Stomach smooth muscle (tissue), 2 donors: ENCODE results near the gene ZNF14.
"Not testable (repeated sequence)": the region's sequence is repeated elsewhere in the genome, so short reads cannot be mapped to it uniquely, and the experiment has no call there.

Experiments used
- H3K27ac ChIP-seq: one replicate; pipeline ENCODE4 v1.7.0; 2013; ENCODE audit warnings: mild to moderate bottlenecking, low read length, inconsistent platforms
- H3K27me3 ChIP-seq, 2 donors: one replicate each; pipeline ENCODE4 v1.7.0; 2013; ENCODE audit warnings: low read length in 2 of 2; ENCODE audit not compliant: insufficient read depth in 2 of 2, control insufficient read depth in 1 of 2
- H3K36me3 ChIP-seq, 2 donors: one replicate each; pipeline ENCODE4 v1.7.0; 2013; ENCODE audit warnings: low read length in 2 of 2; ENCODE audit not compliant: control insufficient read depth in 2 of 2, insufficient read depth in 2 of 2
- H3K4me1 ChIP-seq: one replicate; pipeline ENCODE4 v1.7.0; 2013; ENCODE audit warnings: low read length; ENCODE audit not compliant: control insufficient read depth, insufficient read depth
- H3K4me3 ChIP-seq, 2 donors: one replicate each; pipeline ENCODE4 v1.7.0; 2013; ENCODE audit warnings: low read length in 2 of 2
- H3K9ac ChIP-seq, 2 donors: one replicate each; pipeline ENCODE4 v1.7.0; 2013; ENCODE audit warnings: low read length in 2 of 2, mild to moderate bottlenecking in 1 of 2
- H3K9me3 ChIP-seq, 2 donors: one replicate each; pipeline ENCODE4 v1.7.0; 2013; ENCODE audit warnings: low read length in 2 of 2; ENCODE audit not compliant: control insufficient read depth in 2 of 2
- donor health status: healthy.
- donor health status: Pancreatic carcinoma.

The ZNF14 gene

DNA sequence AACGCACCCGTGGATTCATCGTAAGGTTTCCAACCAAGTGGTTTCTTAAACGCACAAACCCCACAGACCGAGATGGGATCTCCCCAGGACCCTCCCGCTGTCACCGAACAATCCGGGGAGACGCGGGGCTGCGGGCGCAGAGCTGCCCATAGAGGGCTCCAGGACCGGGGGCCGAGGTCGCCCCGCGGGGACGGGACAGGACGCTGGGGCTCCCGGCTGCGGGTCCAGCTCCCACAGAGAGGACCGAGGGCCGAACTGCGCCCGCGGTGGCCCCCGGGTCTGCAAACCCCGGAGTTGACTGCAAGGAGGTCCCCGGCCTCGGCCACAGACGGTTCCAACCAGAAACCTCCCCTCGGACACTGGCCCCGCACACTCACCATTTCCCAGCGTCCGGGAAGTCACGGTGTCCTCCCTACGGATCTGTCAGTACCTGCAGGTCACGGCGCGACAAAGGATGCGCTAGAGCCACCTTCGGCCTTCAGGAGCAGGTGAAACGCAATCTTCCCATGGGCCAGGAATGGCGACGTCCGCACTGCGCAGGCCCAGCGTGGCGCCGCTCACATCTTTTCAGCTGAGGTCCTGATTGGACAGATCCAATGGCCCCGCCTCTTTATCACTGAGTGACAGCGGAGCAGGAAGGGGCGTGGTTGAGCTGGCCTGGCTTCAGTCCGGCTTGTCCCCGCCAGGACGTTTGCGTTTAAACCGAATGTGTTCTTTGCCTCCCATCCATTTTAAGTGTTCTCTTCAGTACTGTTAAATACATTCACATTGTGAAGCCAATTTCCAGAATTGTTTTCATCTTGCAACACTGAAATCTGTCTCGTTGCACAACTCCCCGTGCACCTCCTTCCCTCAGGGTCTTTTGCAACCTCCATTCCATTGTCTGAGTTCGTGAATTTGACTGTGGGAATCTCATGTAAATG is at the start of gene ZNF14:
Gene ZNF14, minus strand, starts transcription at position 534 of the 923 bp plus-strand sequence. Its CDS starts 154 bp downstream, at position 380.
- Histone ChIP-seq H3K9me3 (peaks cover 0 to 4% of the 10 kb centered on the region in 2 donors), H3K4me3 (peak within 1 kb of the TSS; percentile 89 to 100), H3K27ac (peak within 1 kb of the TSS; percentile 53), H3K9ac (peak within 1 kb of the TSS; percentile 79 to 94), H3K36me3 (peaks cover 0 to 3% of the 10 kb centered on the region in 2 donors), H3K27me3 (no peaks in the 10 kb centered on the region), H3K4me1 (peaks cover 2% of the 10 kb centered on the region)

DNA sequence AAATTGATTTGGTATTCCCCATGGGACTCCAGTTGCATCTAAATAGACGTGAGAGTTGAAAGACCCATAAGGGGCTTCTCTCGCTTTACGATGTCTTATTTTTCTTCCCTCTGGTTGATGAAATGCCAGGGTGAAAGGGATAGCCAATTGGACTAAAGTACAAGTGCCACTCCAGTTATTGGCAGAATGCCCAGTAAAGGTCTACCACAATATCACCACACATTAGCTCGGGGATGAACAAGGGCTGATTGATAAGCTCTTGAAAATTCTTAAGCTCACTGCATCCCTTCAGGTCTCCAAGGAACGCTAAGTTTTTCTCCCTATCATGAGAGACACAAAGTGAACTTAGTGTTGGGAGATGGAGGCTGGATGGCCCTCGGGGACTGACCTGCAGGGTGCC is 48.9 kb upstream of the ZNF14 start:
- not testable (repeated sequence) for H3K27me3 ChIP-seq, H3K9me3 ChIP-seq, H3K36me3 ChIP-seq, H3K4me1 ChIP-seq, H3K27ac ChIP-seq, H3K4me3 ChIP-seq, H3K9ac ChIP-seq

DNA sequence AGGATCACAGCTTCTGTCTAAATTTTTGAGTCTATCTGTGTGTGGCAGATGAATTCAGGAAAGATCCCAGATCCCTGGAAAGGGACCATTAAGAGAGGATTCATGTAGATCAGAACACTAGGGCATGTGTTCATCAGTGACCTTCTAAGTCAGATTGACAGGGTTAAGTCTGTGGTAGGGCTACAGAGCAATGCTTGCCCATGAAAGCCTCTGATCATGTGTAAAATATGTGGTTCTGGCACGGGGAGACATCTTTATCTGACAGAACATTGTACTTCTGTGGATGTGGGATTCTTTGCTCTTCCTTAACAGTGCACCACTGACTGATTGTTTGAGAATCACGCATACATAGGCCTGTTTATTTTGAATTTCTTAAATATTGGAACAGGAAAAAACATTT is 45.8 kb upstream of the ZNF14 start:
- Histone ChIP-seq H3K36me3 (no peaks in the 10 kb centered on the region), H3K9ac (no peak overlapping the region), H3K9me3 (no peaks in the 10 kb centered on the region), H3K4me1 (peaks cover 9% of the 10 kb centered on the region), H3K27me3 (no peaks in the 10 kb centered on the region), H3K4me3 (no peak overlapping the region), H3K27ac (no peak overlapping the region)

DNA sequence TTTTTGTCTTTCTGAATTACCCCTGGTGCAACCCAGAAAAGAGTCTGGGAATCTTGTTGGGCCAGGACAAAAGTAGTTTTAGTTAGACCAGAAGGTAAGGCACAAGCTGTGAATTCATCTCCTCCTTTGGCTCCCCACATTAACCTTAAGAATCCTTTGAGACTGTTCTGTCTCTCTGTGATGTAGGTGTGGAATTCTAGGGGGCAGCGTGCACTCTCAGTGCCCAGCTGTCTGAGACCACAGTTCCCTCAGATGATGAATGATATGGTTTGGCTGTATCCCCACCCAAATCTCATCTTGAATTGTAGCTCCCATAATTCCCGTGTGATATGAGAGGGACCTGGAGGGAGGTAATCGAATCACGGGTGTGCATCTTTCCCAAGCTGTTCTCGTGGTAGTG is 44.8 kb upstream of the ZNF14 start:
- peaks cover 9% of the 10 kb centered on the region for H3K4me1 ChIP-seq
- H3K9me3 ChIP-seq: no peaks in the 10 kb centered on the region
- H3K36me3 ChIP-seq: no peaks in the 10 kb centered on the region
- no peak overlapping the region for H3K27ac ChIP-seq
- H3K9ac ChIP-seq: peak overlapping the region in 1 of 2 donors; percentile 71
- H3K27me3 ChIP-seq: no peaks in the 10 kb centered on the region
- peak overlapping the region; percentile 95 to 97 for H3K4me3 ChIP-seq

DNA sequence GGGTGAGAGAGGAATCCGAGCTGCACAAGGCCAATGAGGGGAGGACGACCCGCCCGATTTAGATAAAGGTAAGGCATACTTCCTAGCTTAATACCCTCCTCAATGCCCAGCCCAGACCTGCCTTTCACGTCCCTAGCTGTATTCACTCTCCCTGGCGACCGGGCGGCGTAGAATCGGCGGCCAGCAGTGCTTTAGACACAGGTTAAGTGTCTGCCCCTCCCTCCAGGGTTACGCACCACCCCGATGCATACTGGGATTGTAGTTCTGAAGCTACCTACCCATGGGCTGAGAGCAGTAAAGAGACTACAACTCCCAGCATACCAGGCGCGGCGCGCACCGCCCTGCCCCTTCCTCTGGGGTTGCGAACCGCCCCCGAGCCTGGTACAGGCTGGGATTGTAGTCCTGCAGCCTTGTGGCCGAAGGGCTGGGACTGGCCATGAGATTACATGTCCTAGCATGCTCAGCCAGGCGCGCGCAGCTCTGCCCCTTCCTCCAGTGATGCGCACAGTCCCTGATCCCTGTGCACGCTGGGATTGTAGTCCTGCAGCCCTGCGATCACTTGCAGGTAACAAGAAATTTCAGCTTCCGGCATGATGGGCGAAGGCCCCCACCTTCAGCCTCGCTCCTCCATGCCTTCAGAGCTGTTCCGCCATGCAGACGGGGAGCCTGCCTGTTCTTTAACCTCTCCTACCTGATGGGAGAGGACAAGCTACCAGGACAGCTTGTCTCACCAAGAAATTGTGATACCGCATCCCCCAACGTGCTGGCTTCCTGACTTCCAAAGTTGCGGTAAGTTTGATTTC is 43.5 kb upstream of the ZNF14 start:
- Histone ChIP-seq H3K9me3 (no peaks in the 10 kb centered on the region), H3K27ac (peak overlapping the region; percentile 55), H3K27me3 (no peaks in the 10 kb centered on the region), H3K4me1 (peaks cover 9% of the 10 kb centered on the region), H3K4me3 (peak overlapping the region; percentile 95 to 97), H3K36me3 (no peaks in the 10 kb centered on the region), H3K9ac (peak overlapping the region; percentile 94 to 95)

- no peaks in the 10 kb centered on the region for H3K9me3 ChIP-seq
- peak overlapping the region; percentile 86 to 94 for H3K9ac ChIP-seq
- peak overlapping the region; percentile 55 for H3K27ac ChIP-seq
- H3K4me1 ChIP-seq: peaks cover 9% of the 10 kb centered on the region
- H3K4me3 ChIP-seq: peak overlapping the region; percentile 95 to 97
- H3K36me3 ChIP-seq: no peaks in the 10 kb centered on the region
- H3K27me3 ChIP-seq: no peaks in the 10 kb centered on the region
Measured at GRCh38 chr19:19775891-19776205, 42.9 kb upstream of the ZNF14 start.

- Histone ChIP-seq H3K27ac (no peak overlapping the region), H3K9me3 (no peaks in the 10 kb centered on the region), H3K9ac (no peak overlapping the region), H3K4me1 (peaks cover 9% of the 10 kb centered on the region), H3K27me3 (no peaks in the 10 kb centered on the region), H3K4me3 (no peak overlapping the region), H3K36me3 (no peaks in the 10 kb centered on the region)
Measured at GRCh38 chr19:19774354-19775033, 41.6 kb upstream of the ZNF14 start.

- not testable (repeated sequence) for H3K9ac ChIP-seq, H3K36me3 ChIP-seq, H3K27me3 ChIP-seq, H3K27ac ChIP-seq, H3K4me3 ChIP-seq, H3K4me1 ChIP-seq, H3K9me3 ChIP-seq
Measured at GRCh38 chr19:19771963-19772362, 39.1 kb upstream of the ZNF14 start.

GRCh38 chr19:19769971-19770370 is 37.1 kb upstream of the ZNF14 start:
- H3K4me3 ChIP-seq, H3K36me3 ChIP-seq: not testable (repeated sequence)

GRCh38 chr19:19758164-19758563 is 25.3 kb upstream of the ZNF14 start:
- Histone ChIP-seq H3K9me3 (no peaks in the 10 kb centered on the region), H3K9ac (no peak overlapping the region), H3K27ac (no peak overlapping the region), H3K36me3 (peaks cover 0 to 5% of the 10 kb centered on the region in 2 donors), H3K4me3 (no peak overlapping the region), H3K4me1 (no peaks in the 10 kb centered on the region), H3K27me3 (no peaks in the 10 kb centered on the region)

More at GRCh38 chr19:19769971-19770370, 37.1 kb upstream of the ZNF14 start:
- not testable (repeated sequence) for H3K4me1 ChIP-seq, H3K27ac ChIP-seq, H3K9me3 ChIP-seq, H3K27me3 ChIP-seq, H3K9ac ChIP-seq
